Uterus (tissue), 2 donors: ENCODE measurements around the gene CDH2.

Experiments
- CTCF ChIP-seq, 4 experiments: fragments of 200-600 bp in 2 of 4; fragments of 450-650 bp in 2 of 4; sonication (generic) in 2 of 4; IDR thresholded peaks; one replicate each; pipeline ENCODE4 v1.5.1; 2016 to 2019; ENCODE audit warnings: antibody characterized with exemption in 4 of 4, mild to moderate bottlenecking in 2 of 4, moderate library complexity in 1 of 4
- POLR2A ChIP-seq, 2 donors: fragments of 450-650 bp; IDR thresholded peaks; one replicate each; pipeline ENCODE4 v1.6.1; 2016; ENCODE audit warnings: antibody characterized with exemption in 2 of 2, mild to moderate bottlenecking in 1 of 2, moderate library complexity in 1 of 2

- TF ChIP-seq CTCF (IDR thresholded peaks at IDR 0.05) (no peak), POLR2A (IDR thresholded peaks at IDR 0.05) (no peak)
Measured at GRCh38 chr18:28116461-28116860, 60.5 kb downstream of the CDH2 start.
